Thyroid gland (tissue), 4 donors: Measurements from ENCODE around the gene DSG4. TPM values are rescaled to one million over a fixed set of nuclear protein-coding genes. Genes with fewer than 3 reads are reported as not detected.
"Not testable (repeated sequence)": the region's sequence is repeated elsewhere in the genome, so short reads cannot be mapped to it uniquely, and the experiment has no call there.

Source experiments
- DNase-seq, 2 donors: peaks; one replicate each; pipeline ENCODE4 v3.0.0-alpha.2; 2019
- H3K27ac ChIP-seq, 3 donors: fragments of 200-600 bp; sonication (generic); 1 replicate in 2 of 3; 2 replicates in 1 of 3; pipeline ENCODE4 v1.5.1; 2016 to 2019; ENCODE audit warnings: mild to moderate bottlenecking in 1 of 3, moderate library complexity in 1 of 3
- H3K27me3 ChIP-seq: fragments of 200-600 bp; sonication (generic); one replicate; pipeline ENCODE4 v1.5.1; 2019
- H3K36me3 ChIP-seq, 2 donors: fragments of 200-600 bp; sonication (generic); one replicate each; pipeline ENCODE4 v1.5.1; 2016 to 2019
- H3K4me1 ChIP-seq, 2 donors: fragments of 200-600 bp; sonication (generic); one replicate each; pipeline ENCODE4 v1.5.1; 2017 to 2019
- H3K4me3 ChIP-seq, 3 donors: fragments of 200-600 bp; sonication (generic); replicated peaks in 1 of 3; 1 replicate in 2 of 3; 2 replicates in 1 of 3; pipeline ENCODE4 v1.5.1; 2016; ENCODE audit warnings: mild to moderate bottlenecking in 1 of 3
- H3K9me3 ChIP-seq: fragments of 200-600 bp; sonication (generic); one replicate; pipeline ENCODE4 v1.5.1; 2017
- POLR2A ChIP-seq, 2 donors: fragments of 450-650 bp; IDR thresholded peaks; one replicate each; pipeline ENCODE4 v1.6.1; 2017; ENCODE audit warnings: antibody characterized with exemption in 2 of 2, mild to moderate bottlenecking in 2 of 2, moderate library complexity in 1 of 2
- WGBS, 2 donors: methylation state at CpG; one replicate each; pipeline ENCODE4 v1.1.5; 2017; 5-methylcytosine and 5-hydroxymethylcytosine counted together
- intact Hi-C: fragments of 100-400 bp; cut with DNase I; formaldehyde crosslinking; loops from one replicate; pipeline ENCODE4 v1.15.1; 2023
- total RNA-seq, 4 donors: library from RNA; depleted of rRNA; stranded (reverse); fragments of >200 nt; gene quantifications; one replicate each; pipeline ENCODE4 v1.2.3, GENCODE V29; 2016
- TF ChIP-seq, protein P1 (sequence below), 6 experiments: fragments of 200-600 bp in 3 of 6; fragments of 450-650 bp in 3 of 6; sonication (generic) in 3 of 6; IDR thresholded peaks; one replicate each; pipeline ENCODE4 v1.5.1; 2016 to 2019; ENCODE audit warnings: antibody characterized with exemption in 6 of 6, mild to moderate bottlenecking in 2 of 6, inconsistent platforms in 1 of 6, moderate library complexity in 1 of 6

Gene DSG4, protein sequence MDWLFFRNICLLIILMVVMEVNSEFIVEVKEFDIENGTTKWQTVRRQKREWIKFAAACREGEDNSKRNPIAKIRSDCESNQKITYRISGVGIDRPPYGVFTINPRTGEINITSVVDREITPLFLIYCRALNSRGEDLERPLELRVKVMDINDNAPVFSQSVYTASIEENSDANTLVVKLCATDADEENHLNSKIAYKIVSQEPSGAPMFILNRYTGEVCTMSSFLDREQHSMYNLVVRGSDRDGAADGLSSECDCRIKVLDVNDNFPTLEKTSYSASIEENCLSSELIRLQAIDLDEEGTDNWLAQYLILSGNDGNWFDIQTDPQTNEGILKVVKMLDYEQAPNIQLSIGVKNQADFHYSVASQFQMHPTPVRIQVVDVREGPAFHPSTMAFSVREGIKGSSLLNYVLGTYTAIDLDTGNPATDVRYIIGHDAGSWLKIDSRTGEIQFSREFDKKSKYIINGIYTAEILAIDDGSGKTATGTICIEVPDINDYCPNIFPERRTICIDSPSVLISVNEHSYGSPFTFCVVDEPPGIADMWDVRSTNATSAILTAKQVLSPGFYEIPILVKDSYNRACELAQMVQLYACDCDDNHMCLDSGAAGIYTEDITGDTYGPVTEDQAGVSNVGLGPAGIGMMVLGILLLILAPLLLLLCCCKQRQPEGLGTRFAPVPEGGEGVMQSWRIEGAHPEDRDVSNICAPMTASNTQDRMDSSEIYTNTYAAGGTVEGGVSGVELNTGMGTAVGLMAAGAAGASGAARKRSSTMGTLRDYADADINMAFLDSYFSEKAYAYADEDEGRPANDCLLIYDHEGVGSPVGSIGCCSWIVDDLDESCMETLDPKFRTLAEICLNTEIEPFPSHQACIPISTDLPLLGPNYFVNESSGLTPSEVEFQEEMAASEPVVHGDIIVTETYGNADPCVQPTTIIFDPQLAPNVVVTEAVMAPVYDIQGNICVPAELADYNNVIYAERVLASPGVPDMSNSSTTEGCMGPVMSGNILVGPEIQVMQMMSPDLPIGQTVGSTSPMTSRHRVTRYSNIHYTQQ
- total RNA-seq, result not detected

DNA sequence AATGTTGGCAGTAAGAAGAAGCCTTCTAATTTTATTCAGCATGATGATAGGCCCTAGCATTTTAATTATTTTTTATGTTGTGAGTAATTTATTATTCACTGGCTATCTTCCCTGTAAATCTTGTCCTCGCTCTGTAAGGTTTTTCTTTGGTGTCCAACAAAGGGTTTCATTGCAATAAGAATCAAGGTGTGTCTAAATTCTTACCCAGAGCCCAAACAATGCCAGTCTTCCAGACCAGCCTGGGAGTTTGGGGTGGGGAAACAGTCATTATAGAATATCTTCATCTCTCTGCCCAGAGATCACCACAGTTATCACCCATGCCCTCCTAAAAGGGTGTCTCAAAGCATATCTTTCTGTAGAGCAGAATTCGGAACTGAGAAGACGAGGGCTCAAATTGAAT is at the start of gene DSG4:
Gene DSG4, plus strand, starts transcription at position 301 of the 400 bp plus-strand sequence. CDS start 135 bp downstream, outside the sequence.
- H3K4me1 ChIP-seq, result no peaks in the 10 kb centered on the region
- H3K9me3 ChIP-seq, result no peaks in the 10 kb centered on the region
- no peaks in the 10 kb centered on the region for H3K27me3 ChIP-seq
- H3K27ac ChIP-seq, result no peak within 1 kb of the TSS
- TF ChIP-seq, protein P1, sequence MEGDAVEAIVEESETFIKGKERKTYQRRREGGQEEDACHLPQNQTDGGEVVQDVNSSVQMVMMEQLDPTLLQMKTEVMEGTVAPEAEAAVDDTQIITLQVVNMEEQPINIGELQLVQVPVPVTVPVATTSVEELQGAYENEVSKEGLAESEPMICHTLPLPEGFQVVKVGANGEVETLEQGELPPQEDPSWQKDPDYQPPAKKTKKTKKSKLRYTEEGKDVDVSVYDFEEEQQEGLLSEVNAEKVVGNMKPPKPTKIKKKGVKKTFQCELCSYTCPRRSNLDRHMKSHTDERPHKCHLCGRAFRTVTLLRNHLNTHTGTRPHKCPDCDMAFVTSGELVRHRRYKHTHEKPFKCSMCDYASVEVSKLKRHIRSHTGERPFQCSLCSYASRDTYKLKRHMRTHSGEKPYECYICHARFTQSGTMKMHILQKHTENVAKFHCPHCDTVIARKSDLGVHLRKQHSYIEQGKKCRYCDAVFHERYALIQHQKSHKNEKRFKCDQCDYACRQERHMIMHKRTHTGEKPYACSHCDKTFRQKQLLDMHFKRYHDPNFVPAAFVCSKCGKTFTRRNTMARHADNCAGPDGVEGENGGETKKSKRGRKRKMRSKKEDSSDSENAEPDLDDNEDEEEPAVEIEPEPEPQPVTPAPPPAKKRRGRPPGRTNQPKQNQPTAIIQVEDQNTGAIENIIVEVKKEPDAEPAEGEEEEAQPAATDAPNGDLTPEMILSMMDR (IDR thresholded peaks at IDR 0.05), result no peak
- no peak for TF ChIP-seq POLR2A (IDR thresholded peaks at IDR 0.05)
- intact Hi-C loops, result no loop called here
- H3K36me3 ChIP-seq, result no peaks in the 10 kb centered on the region
- DNase-seq, result no peak
- H3K4me3 ChIP-seq, result no peak within 1 kb of the TSS
- WGBS, 2 donors, result 92 to 94% methylated on average over 3 of the region's 3 CpGs

DNA sequence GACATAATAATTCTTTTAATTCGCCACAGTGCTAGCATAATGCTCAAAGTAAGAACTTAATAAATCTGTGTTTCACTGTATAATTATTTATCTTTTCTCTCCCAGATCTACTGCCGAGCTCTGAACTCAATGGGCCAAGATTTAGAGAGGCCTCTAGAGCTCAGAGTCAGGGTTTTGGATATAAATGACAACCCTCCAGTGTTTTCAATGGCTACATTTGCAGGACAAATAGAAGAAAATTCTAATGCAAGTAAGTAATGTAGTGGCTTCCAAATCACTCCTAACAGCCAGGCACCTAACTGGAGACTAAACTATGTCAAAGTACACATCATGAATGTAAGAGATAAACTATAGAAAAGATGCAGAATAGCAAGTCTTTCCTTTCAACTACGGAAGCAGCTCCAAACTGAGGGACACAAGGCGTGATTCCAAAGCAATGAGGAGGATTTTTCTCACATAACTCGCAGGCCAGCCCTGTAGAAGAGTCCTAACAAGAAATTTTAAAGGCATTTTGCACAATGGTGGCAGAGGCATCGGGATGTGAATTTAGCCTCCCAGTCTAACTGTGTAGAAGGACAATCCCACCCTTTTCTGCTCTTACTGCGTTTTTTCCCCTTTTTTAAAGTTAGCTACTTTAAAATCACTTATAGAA is 46.7 kb upstream of the DSG4 start:
- H3K27ac ChIP-seq, result no peak overlapping the region
- WGBS, 2 donors, result 68 to 74% methylated on average over 7 of the region's 7 CpGs
- no peak for DNase-seq
- no peaks in the 10 kb centered on the region for H3K36me3 ChIP-seq
- H3K4me1 ChIP-seq, result no peaks in the 10 kb centered on the region
- no peaks in the 10 kb centered on the region for H3K9me3 ChIP-seq
- no peaks in the 10 kb centered on the region for H3K27me3 ChIP-seq
- intact Hi-C loops, result no loop called here
- no peak overlapping the region for H3K4me3 ChIP-seq
- TF ChIP-seq POLR2A (IDR thresholded peaks at IDR 0.05), result no peak
- TF ChIP-seq, protein P1 (IDR thresholded peaks at IDR 0.05), result no peak

DNA sequence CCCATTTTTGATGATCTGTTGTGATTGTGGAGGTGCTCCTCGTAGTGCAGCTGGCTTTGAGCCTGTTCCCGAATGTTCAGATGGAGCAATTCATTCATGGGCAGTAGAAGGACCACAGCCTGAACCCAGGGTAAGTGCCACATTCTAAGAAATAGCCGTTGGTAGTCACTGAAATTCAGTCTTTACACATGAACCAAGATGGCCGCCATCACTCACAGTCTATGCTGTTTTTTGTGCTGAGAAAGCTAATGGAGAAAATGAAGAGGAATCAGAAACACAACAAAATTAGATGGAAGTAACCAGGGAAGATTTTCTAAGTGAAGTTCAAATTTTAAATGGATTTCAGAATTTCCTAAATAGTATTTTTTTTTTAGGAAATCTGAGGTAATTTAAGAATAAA is 33.1 kb upstream of the DSG4 start:
- H3K9me3 ChIP-seq, result no peaks in the 10 kb centered on the region
- H3K27me3 ChIP-seq, result no peaks in the 10 kb centered on the region
- H3K27ac ChIP-seq, result no peak overlapping the region
- H3K36me3 ChIP-seq, result no peaks in the 10 kb centered on the region
- no peak overlapping the region for H3K4me3 ChIP-seq
- no peak for TF ChIP-seq POLR2A (IDR thresholded peaks at IDR 0.05)
- TF ChIP-seq, protein P1 (IDR thresholded peaks at IDR 0.05), result no peak
- no peaks in the 10 kb centered on the region for H3K4me1 ChIP-seq
- intact Hi-C loops, result no loop called here
- WGBS, 2 donors, result 90 to 93% methylated on average over 4 of the region's 4 CpGs
- DNase-seq, result no peak

DNA sequence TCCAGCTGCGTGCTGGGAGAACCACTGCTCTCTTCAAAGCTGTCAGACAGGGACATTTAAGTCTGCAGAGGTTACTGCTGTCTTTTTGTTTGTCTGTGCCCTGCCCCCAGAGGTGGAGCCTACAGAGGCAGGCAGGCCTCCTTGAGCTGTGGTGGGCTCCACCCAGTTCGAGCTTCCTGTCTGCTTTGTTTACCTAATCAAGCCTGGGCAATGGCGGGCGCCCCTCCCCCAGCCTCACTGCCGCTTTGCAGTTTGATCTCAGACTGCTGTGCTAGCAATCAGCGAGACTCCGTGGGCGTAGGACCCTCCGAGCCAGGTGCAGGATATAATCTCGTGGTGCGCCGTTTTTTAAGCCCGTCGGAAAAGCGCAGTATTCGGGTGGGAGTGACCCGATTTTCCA is 23.2 kb upstream of the DSG4 start:
- H3K27me3 ChIP-seq, DNase-seq, H3K4me1 ChIP-seq, H3K27ac ChIP-seq, H3K4me3 ChIP-seq, intact Hi-C loops, H3K9me3 ChIP-seq, H3K36me3 ChIP-seq: not testable (repeated sequence)
- WGBS, 2 donors, result 62 to 91% methylated on average over 4 to 10 of the region's 17 CpGs

DNA sequence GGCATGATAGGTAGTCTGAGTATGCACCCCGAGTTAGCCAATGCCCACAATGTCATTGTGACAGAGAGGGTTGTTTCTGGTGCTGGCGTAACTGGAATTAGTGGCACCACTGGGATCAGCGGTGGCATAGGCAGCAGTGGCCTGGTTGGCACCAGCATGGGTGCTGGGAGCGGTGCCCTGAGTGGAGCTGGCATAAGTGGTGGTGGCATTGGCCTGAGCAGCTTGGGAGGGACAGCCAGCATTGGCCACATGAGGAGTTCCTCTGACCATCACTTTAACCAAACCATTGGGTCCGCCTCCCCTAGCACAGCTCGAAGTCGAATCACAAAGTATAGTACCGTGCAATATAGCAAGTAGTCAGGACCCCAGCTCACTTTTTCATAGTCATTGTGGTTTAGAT is 21.6 kb upstream of the DSG4 start:
- 93 to 97% methylated on average over 7 to 8 of the region's 8 CpGs for WGBS, 2 donors
- no peaks in the 10 kb centered on the region for H3K4me1 ChIP-seq
- no peaks in the 10 kb centered on the region for H3K9me3 ChIP-seq
- intact Hi-C loops, result no loop called here
- H3K27me3 ChIP-seq, result no peaks in the 10 kb centered on the region
- H3K36me3 ChIP-seq, result no peaks in the 10 kb centered on the region
- TF ChIP-seq POLR2A (IDR thresholded peaks at IDR 0.05), result no peak
- TF ChIP-seq, protein P1 (IDR thresholded peaks at IDR 0.05), result no peak
- no peak for DNase-seq
- H3K27ac ChIP-seq, result no peak overlapping the region
- H3K4me3 ChIP-seq, result no peak overlapping the region
